CD14-positive monocyte (primary cell): ENCODE measurements around the gene TSPAN16. TPM values are rescaled to one million over a fixed set of nuclear protein-coding genes. Genes with fewer than 3 reads are reported as not detected.
A peak's percentile ranks its signal among the peaks of the same experiment; 100 is the strongest.

ENCODE experiments used
- DNase-seq, 3 donors: peaks; one replicate each; pipeline ENCODE4 v3.0.0-alpha.2; 2011 to 2022
- H2AFZ ChIP-seq: 2 replicates; pipeline ENCODE4 v1.6.0; 2012; ENCODE audit warnings: mild to moderate bottlenecking, low read depth, low read length, inconsistent platforms; ENCODE audit not compliant: insufficient read depth, poor library complexity, severe bottlenecking
- H3K27ac ChIP-seq, 2 donors: 1 replicate in 1 of 2; 2 replicates in 1 of 2; pipeline ENCODE4 v1.5.1; 2012 to 2013; ENCODE audit warnings: low read length in 2 of 2, control low read depth in 1 of 2, inconsistent platforms in 1 of 2, low read depth in 1 of 2, mild to moderate bottlenecking in 1 of 2
- H3K27me3 ChIP-seq, 2 donors: one replicate each; pipeline versions ENCODE4 v1.6.0 to v1.6.1; 2011 to 2013; ENCODE audit warnings: low read length in 2 of 2; ENCODE audit not compliant: control insufficient read depth in 2 of 2, insufficient read depth in 2 of 2
- H3K36me3 ChIP-seq, 2 donors: replicated peaks in 1 of 2; 1 replicate in 1 of 2; 2 replicates in 1 of 2; pipeline versions ENCODE4 v1.5.1 to v1.6.1; 2012 to 2013; ENCODE audit warnings: low read length in 2 of 2, control low read depth in 1 of 2, inconsistent platforms in 1 of 2, mild to moderate bottlenecking in 1 of 2; ENCODE audit not compliant: insufficient read depth in 2 of 2, control insufficient read depth in 1 of 2
- H3K4me1 ChIP-seq, 2 donors: 1 replicate in 1 of 2; 2 replicates in 1 of 2; pipeline versions ENCODE4 v1.5.1 to v1.6.1; 2012 to 2013; ENCODE audit warnings: low read length in 2 of 2, control low read depth in 1 of 2, inconsistent platforms in 1 of 2, mild to moderate bottlenecking in 1 of 2, moderate library complexity in 1 of 2; ENCODE audit not compliant: insufficient read depth in 2 of 2, control insufficient read depth in 1 of 2
- H3K4me2 ChIP-seq: replicated peaks from 2 replicates; pipeline ENCODE3; 2012; ENCODE audit warnings: low read length, moderate library complexity, mild to moderate bottlenecking; ENCODE audit not compliant: poor library complexity, severe bottlenecking; ENCODE audit errors: extremely low read depth
- H3K4me3 ChIP-seq, 3 experiments: fragments of 200-600 bp in 1 of 3; sonication (generic) in 1 of 3; replicated peaks in 1 of 3; 1 replicate in 2 of 3; 2 replicates in 1 of 3; pipeline ENCODE4 v1.5.1; 2011 to 2013; ENCODE audit warnings: low read length in 3 of 3, mild to moderate bottlenecking in 3 of 3, control low read depth in 2 of 3, low read depth in 2 of 3, inconsistent platforms in 1 of 3, moderate library complexity in 1 of 3
- H3K79me2 ChIP-seq: 2 replicates; pipeline ENCODE4 v1.6.0; 2012; ENCODE audit warnings: mild to moderate bottlenecking, control low read depth, inconsistent platforms, low read length, moderate library complexity; ENCODE audit not compliant: insufficient read depth
- H3K9ac ChIP-seq: 2 replicates; pipeline ENCODE4 v1.6.0; 2017; ENCODE audit warnings: low read length, mild to moderate bottlenecking; ENCODE audit not compliant: insufficient read depth, poor library complexity, severe bottlenecking
- H3K9me3 ChIP-seq, 2 donors: replicated peaks in 1 of 2; 1 replicate in 1 of 2; 2 replicates in 1 of 2; pipeline versions ENCODE4 v1.5.1 to v1.6.1; 2012 to 2013; ENCODE audit warnings: low read length in 2 of 2, control low read depth in 1 of 2; ENCODE audit not compliant: control insufficient read depth in 1 of 2, insufficient read depth in 1 of 2
- H4K20me1 ChIP-seq: 2 replicates; pipeline ENCODE4 v1.6.0; 2012; ENCODE audit warnings: mild to moderate bottlenecking, low read length, control low read depth, moderate library complexity; ENCODE audit not compliant: insufficient read depth
- H3K27ac Mint-ChIP-seq, 7 donors: one replicate each; pipeline ENCODE4 v1.8.0; 2020; ENCODE audit warnings: mild to moderate bottlenecking in 7 of 7, mixed read lengths in 7 of 7, moderate library complexity in 6 of 7, inconsistent platforms in 2 of 7
- H3K27me3 Mint-ChIP-seq, 3 donors: one replicate each; pipeline ENCODE4 v1.8.0; 2021 to 2022; ENCODE audit warnings: low read depth in 3 of 3, mild to moderate bottlenecking in 3 of 3, mixed read lengths in 3 of 3, moderate library complexity in 3 of 3, inconsistent platforms in 1 of 3
- H3K36me3 Mint-ChIP-seq, 2 donors: one replicate each; pipeline ENCODE4 v1.8.0; 2020; ENCODE audit warnings: mixed read lengths in 2 of 2, inconsistent platforms in 1 of 2, mild to moderate bottlenecking in 1 of 2
- H3K4me1 Mint-ChIP-seq: one replicate; pipeline ENCODE4 v1.8.0; 2020; ENCODE audit warnings: mild to moderate bottlenecking, mixed read lengths
- H3K4me3 Mint-ChIP-seq, 2 donors: one replicate each; pipeline ENCODE4 v1.8.0; 2020; ENCODE audit warnings: mild to moderate bottlenecking in 2 of 2, mixed read lengths in 2 of 2, moderate library complexity in 1 of 2
- H3K9me3 Mint-ChIP-seq, 7 donors: one replicate each; pipeline ENCODE4 v1.8.0; 2020 to 2022; ENCODE audit warnings: mixed read lengths in 7 of 7, mild to moderate bottlenecking in 6 of 7, moderate library complexity in 6 of 7, inconsistent platforms in 2 of 7
- WGBS: methylation state at CpG from one replicate; pipeline ENCODE4 v1.1.5; 2013; ENCODE audit warnings: missing lambda C conversion rate; ENCODE audit not compliant: insufficient coverage; 5-methylcytosine and 5-hydroxymethylcytosine counted together
- intact Hi-C, 2 donors: fragments of 100-400 bp; cut with micrococcal nuclease; formaldehyde crosslinking; loops; one replicate each; pipeline versions ENCODE4 v1.15.0 to v1.15.1; 2023
- polyA plus RNA-seq, 3 donors: library from polyadenylated mRNA; depleted of rRNA in 1 of 3; unstranded in 2 of 3; stranded (reverse) in 1 of 3; fragments of 300-500 nt in 2 of 3; fragments of >200 nt in 1 of 3; fragmentation: Illumina TruSeq in 2 of 3; gene quantifications; 1 replicate in 2 of 3; 2 replicates in 1 of 3; pipeline ENCODE4 v1.2.3, GENCODE V29; 2012 to 2021
- TF ChIP-seq, protein P1 (sequence below): fragments of 200-600 bp; IDR thresholded peaks from one replicate; pipeline ENCODE4 v1.8.0; 2022; ENCODE audit warnings: antibody characterized with exemption, mild to moderate bottlenecking

Gene TSPAN16
- polyA plus RNA-seq, 3 donors, result 0.08 to 0.31 TPM; not detected in 1

DNA sequence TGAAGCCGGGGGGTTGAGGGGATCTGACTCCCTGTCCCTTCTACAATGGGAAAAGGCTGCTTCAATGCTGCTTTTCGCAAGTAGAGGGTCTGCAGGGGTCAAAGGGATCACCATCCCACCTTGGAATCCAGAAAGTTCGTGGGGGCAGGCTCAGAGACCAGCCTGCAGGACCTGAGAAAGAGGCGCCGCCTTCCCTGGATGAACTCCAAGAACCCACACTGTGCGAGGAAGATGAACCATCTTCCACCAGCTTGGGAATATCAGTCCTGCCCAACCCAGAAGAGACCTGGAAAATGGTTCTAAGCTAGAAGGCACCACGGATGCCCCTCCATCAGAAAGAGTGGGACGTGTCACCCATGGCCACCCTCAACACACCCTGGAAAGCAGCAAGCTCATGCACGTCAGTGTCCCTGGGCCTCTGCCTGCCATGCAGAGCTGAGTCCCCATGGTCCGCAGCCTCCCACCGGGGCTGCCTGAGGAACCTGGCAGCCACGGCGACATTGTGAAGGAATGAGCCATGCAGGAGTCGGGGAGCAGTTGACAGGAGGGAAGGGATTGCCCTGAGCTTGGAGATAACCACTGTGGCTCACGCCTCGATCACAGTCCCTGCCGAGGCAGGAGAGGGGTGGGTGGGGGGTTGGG lies 28.9 kb downstream of the TSPAN16 start:
- peak overlapping the region; percentile 67 for H3K4me2 ChIP-seq
- peak overlapping the region; percentile 60 for H3K9ac ChIP-seq
- DNase-seq, result no peak
- peak overlapping the region in 2 of 3 experiments; percentile 13 to 77 for H3K4me3 ChIP-seq
- peaks cover 8% of the 10 kb centered on the region for H4K20me1 ChIP-seq
- peaks cover 67 to 73% of the 10 kb centered on the region in 2 donors for H3K4me1 ChIP-seq
- Mint-ChIP-seq H3K36me3 (peaks cover 33 to 80% of the 10 kb centered on the region in 2 donors), H3K27me3 (peaks cover 0 to 4% (median 2%) of the 10 kb centered on the region in 3 donors), H3K4me3 (peak overlapping the region; percentile 64 to 83), H3K9me3 (peaks cover 0 to 5% (median 0%) of the 10 kb centered on the region in 7 donors), H3K4me1 (peaks cover 70% of the 10 kb centered on the region), H3K27ac (peak overlapping the region; percentile 91 to 99 (median 99))
- peaks cover 69% of the 10 kb centered on the region for H3K79me2 ChIP-seq
- H3K36me3 ChIP-seq, result peaks cover 41 to 48% of the 10 kb centered on the region in 2 donors
- TF ChIP-seq, protein P1, sequence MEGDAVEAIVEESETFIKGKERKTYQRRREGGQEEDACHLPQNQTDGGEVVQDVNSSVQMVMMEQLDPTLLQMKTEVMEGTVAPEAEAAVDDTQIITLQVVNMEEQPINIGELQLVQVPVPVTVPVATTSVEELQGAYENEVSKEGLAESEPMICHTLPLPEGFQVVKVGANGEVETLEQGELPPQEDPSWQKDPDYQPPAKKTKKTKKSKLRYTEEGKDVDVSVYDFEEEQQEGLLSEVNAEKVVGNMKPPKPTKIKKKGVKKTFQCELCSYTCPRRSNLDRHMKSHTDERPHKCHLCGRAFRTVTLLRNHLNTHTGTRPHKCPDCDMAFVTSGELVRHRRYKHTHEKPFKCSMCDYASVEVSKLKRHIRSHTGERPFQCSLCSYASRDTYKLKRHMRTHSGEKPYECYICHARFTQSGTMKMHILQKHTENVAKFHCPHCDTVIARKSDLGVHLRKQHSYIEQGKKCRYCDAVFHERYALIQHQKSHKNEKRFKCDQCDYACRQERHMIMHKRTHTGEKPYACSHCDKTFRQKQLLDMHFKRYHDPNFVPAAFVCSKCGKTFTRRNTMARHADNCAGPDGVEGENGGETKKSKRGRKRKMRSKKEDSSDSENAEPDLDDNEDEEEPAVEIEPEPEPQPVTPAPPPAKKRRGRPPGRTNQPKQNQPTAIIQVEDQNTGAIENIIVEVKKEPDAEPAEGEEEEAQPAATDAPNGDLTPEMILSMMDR, result no peak
- H3K9me3 ChIP-seq, result no peaks in the 10 kb centered on the region
- intact Hi-C loops, result loop anchor here in 1 of 2 donors (2.0 to 10.0 kb wide), 3 partner anchors 14 to 240 kb away; partner anchors contain the start of genes RAB3D and SWSAP1
- no peaks in the 10 kb centered on the region for H3K27me3 ChIP-seq
- WGBS, result 20% methylated on average over 15 of the region's 17 CpGs
- no peak overlapping the region for H2AFZ ChIP-seq
- peak overlapping the region; percentile 94 to 97 for H3K27ac ChIP-seq

DNA sequence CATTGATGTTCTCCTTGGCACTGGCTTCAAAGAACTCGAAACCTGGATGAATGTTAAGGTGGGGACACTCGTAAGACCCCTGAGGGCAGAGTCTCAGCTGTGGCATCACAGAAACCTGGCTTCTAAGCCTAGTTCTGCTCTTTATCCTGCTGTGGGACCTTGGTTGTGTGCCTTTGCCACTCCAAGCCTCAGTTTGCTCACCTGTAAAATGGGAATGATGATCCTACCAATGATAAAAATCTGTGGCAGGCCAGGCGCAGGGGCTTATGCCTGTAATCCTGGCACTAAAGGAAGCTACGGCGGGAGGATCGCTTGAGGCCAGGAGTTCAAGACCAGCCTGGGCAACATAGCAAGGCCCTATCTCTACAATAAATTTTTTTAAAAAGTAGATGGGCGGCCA lies 29.6 kb downstream of the TSPAN16 start:
- peaks cover 0 to 4% (median 2%) of the 10 kb centered on the region in 3 donors for H3K27me3 Mint-ChIP-seq
- peaks cover 63% of the 10 kb centered on the region for H3K4me1 Mint-ChIP-seq
- peaks cover 38 to 84% of the 10 kb centered on the region in 2 donors for H3K36me3 Mint-ChIP-seq
- H3K36me3 ChIP-seq, result peaks cover 47 to 55% of the 10 kb centered on the region in 2 donors
- H3K4me3 ChIP-seq, result no peak overlapping the region
- H3K9ac ChIP-seq, result no peak overlapping the region
- WGBS, result 100% methylated on average over 2 of the region's 7 CpGs
- peak overlapping the region; percentile 94 to 97 for H3K27ac ChIP-seq
- H3K4me1 ChIP-seq, result peaks cover 60 to 67% of the 10 kb centered on the region in 2 donors
- H4K20me1 ChIP-seq, result peaks cover 13% of the 10 kb centered on the region
- H3K9me3 Mint-ChIP-seq, result peaks cover 0 to 5% (median 0%) of the 10 kb centered on the region in 7 donors
- TF ChIP-seq, protein P1, result no peak
- peak overlapping the region; percentile 91 to 99 (median 99) for H3K27ac Mint-ChIP-seq
- intact Hi-C loops, result loop anchor here in 1 of 2 donors (2.0 to 10.0 kb wide), 3 partner anchors 13 to 239 kb away; partner anchors contain the start of genes RAB3D and SWSAP1
- peaks cover 69% of the 10 kb centered on the region for H3K79me2 ChIP-seq
- no peaks in the 10 kb centered on the region for H3K27me3 ChIP-seq
- no peak overlapping the region for H2AFZ ChIP-seq
- no peak overlapping the region for H3K4me2 ChIP-seq
- no peak for DNase-seq
- no peaks in the 10 kb centered on the region for H3K9me3 ChIP-seq
- no peak overlapping the region for H3K4me3 Mint-ChIP-seq
